Measurements from ENCODE around the gene ATG2A. TPM values are rescaled to one million over a fixed set of nuclear protein-coding genes. Genes with fewer than 3 reads are reported as not detected.
"Not testable (repeated sequence)": the region's sequence is repeated elsewhere in the genome, so short reads cannot be mapped to it uniquely, and the experiment has no call there.

Gene ATG2A
- total and polyA plus RNA-seq, 5 experiments from 2014 or later: 3.4 to 41.4 (median 4.2) TPM

DNA sequence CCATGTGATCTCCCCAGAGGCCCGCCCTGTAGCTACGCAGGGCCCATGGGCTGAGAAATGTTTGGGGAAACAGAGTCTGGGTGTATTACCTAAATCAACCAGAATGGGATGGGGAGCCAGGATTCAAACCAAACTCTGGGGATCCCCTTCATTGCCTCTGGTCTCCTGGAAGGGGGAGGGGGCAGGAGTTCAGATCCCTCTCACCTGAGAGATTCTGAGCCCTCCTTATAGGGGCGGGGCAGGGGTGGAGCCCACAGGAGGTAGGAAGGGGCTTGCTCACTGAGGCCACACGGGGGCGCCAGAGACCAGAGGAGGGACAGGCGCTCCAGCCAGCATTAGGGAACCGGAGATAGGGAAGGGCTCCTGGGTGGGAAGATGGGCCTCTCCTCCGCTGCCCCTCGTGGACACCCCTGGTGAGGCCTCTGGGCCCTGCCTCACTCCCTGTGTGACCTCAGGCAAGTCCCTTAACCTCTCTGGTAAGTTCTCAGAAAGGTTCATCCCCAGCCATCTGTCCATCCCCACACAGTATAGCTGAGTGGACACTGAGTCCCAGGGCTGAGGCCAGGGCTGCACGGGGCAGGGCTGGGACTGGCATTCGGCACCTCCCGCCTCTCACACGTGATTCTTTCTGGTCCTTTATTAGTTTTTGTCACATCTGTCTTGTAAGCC, 69.9 kb downstream of the ATG2A start:
- Mint-ChIP-seq H3K4me1 (peaks cover 35 to 69% (median 64%) of the 10 kb centered on the region in 4 donors), H3K27ac (peak overlapping the region in 9 of 10 donors; percentile 32 to 88 (median 79)), H3K27me3 (no peaks in the 10 kb centered on the region), H3K36me3 (no peaks in the 10 kb centered on the region), H3K4me3 (peak overlapping the region in 6 of 10 donors; percentile 36 to 74 (median 56)), H3K9me3 (no peaks in the 10 kb centered on the region)
- ATAC-seq: peak; percentile 46 to 56
- POLR2A ChIA-PET: interaction anchor here (0.7 to 29.4 kb wide), 6 partner anchors 31 to 103 kb away, joined by 3 to 2449 read pairs (median 41); partner anchors contain the start of genes EHD1, PPP2R5B, RASGRP2 and SF1
- DNase-seq: peak; percentile 81 to 98 (median 90)

DNA sequence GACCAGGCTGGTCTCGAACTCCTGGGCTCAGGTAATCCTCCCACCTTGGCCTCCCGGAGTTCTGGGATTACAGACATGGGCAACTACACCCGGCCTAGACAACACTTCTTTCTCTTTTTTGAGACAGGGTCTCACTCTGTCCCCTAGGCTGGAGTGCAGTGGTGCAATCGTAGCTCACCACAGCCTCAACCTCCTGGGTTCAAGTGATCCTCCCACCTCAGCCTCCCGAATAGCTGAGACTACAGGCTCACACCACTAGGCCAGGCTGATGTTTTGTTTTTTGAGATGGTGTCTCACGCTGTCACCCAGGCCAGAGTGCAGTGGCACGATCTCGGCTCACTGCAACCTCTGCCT, 71.3 kb downstream of the ATG2A start:
- H3K36me3 Mint-ChIP-seq, H3K9me3 Mint-ChIP-seq, ATAC-seq, DNase-seq, H3K27me3 Mint-ChIP-seq: not testable (repeated sequence)
- POLR2A ChIA-PET: interaction anchor here (0.6 to 29.4 kb wide), 8 partner anchors 32 to 290 kb away, joined by 3 to 2449 read pairs (median 6); partner anchors contain the start of genes EHD1, MAP4K2, RASGRP2 and SF1
- Mint-ChIP-seq H3K4me3 (peak overlapping the region in 8 of 10 donors; percentile 4 to 85 (median 60)), H3K4me1 (peaks cover 25 to 55% (median 50%) of the 10 kb centered on the region in 4 donors), H3K27ac (peak overlapping the region in 6 of 10 donors; percentile 32 to 91 (median 72))

DNA sequence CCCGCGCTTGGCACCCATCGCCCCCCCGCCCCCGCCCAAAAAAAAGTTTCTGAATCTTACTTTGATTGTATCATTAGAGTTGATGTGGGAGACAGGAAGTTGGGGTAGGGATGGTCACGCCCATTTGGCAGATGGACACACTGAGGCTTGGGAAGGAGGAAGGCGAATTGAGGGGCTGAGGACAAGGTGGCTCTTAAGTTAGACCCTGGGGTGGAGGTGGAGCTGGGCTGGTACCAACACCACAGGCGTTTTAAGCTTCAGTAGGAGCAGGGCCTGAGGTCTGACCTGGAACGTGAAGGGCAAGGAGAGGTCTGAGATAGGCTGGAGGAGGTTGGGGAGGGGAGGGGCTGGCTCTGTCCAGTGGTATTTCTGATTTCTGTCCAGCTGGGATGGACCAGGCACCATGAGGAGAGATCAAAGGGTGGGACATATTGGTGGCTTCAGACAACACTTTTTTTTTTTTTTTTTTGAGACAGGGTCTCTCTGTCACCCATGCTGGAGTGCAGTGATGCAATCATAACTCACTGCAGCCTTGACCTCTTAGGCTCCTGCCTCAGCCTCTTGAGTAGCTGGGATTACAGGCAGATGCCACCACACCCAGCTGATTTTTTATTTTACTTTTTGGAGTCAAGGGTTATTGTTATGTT, 71.8 kb downstream of the ATG2A start:
- Mint-ChIP-seq H3K9me3 (no peaks in the 10 kb centered on the region), H3K4me3 (peak overlapping the region; percentile 62 to 85 (median 78)), H3K4me1 (peaks cover 25 to 53% (median 48%) of the 10 kb centered on the region in 4 donors), H3K27ac (peak overlapping the region; percentile 14 to 94 (median 80)), H3K27me3 (no peaks in the 10 kb centered on the region), H3K36me3 (peaks cover 0 to 2% (median 0%) of the 10 kb centered on the region in 3 donors)
- POLR2A ChIA-PET: interaction anchor here (0.6 to 29.4 kb wide), 8 partner anchors 33 to 290 kb away, joined by 3 to 2449 read pairs (median 6); partner anchors contain the start of genes EHD1, MAP4K2, RASGRP2 and SF1
- no peak for ATAC-seq
- no peak for DNase-seq

Small RNA genes within 50 kb of the gene (microRNA-seq; reads per million reads assigned to microRNA genes)
- gene MIR6749 (ENCODE audit: borderline microRNAs expressed): 1.0 reads per million
- gene MIR6750 (ENCODE audit: borderline microRNAs expressed): not detected

Other genes with a start within 250 kb of the ATG2A start
- gene NRXN2, start 194.0 kb downstream of the ATG2A start, total RNA-seq: under 1 TPM in 1 of 2 experiments, not detected in 1; 0.21 TPM
- not detected for gene NRXN2, start 194.0 kb downstream of the ATG2A start, polyA plus RNA-seq
- gene RASGRP2, start 173.1 kb downstream of the ATG2A start, total RNA-seq: 100 to 1,000 TPM; 679 to 682 TPM
- gene RASGRP2, start 173.1 kb downstream of the ATG2A start, polyA plus RNA-seq: 100 to 1,000 TPM; 168 to 253 (median 185) TPM
- 10 to 100 TPM; 13.0 to 18.4 TPM for gene PYGM, start 157.2 kb downstream of the ATG2A start, total RNA-seq
- under 1 TPM; 0.09 to 0.50 (median 0.49) TPM for gene PYGM, start 157.2 kb downstream of the ATG2A start, polyA plus RNA-seq
- 1,000 to 10,000 TPM; 1,030 to 1,057 TPM for gene SF1, start 138.7 kb downstream of the ATG2A start, total RNA-seq
- 100 to 1,000 TPM in 1 of 3 donors, 10 to 100 TPM in 2; 87.0 to 138 (median 96.6) TPM for gene SF1, start 138.7 kb downstream of the ATG2A start, polyA plus RNA-seq
- gene MAP4K2, start 114.0 kb downstream of the ATG2A start, total RNA-seq: 100 to 1,000 TPM; 128 to 135 TPM
- 10 to 100 TPM; 26.6 to 55.5 (median 30.3) TPM for gene MAP4K2, start 114.0 kb downstream of the ATG2A start, polyA plus RNA-seq
- gene MEN1, start 106.7 kb downstream of the ATG2A start, total RNA-seq: 10 to 100 TPM; 50.7 to 54.1 TPM
- 10 to 100 TPM; 22.1 to 57.4 (median 36.1) TPM for gene MEN1, start 106.7 kb downstream of the ATG2A start, polyA plus RNA-seq
- gene CDC42BPG, start 72.6 kb downstream of the ATG2A start, total RNA-seq: 10 to 100 TPM in 1 of 2 experiments, 1 to 10 TPM in 1; 9.0 to 10.3 TPM
- under 1 TPM; 0.09 to 0.38 (median 0.13) TPM for gene CDC42BPG, start 72.6 kb downstream of the ATG2A start, polyA plus RNA-seq
- gene EHD1, start 38.6 kb downstream of the ATG2A start, total RNA-seq: 100 to 1,000 TPM; 217 to 226 TPM
- gene EHD1, start 38.6 kb downstream of the ATG2A start, polyA plus RNA-seq: 100 to 1,000 TPM; 137 to 164 (median 154) TPM
- gene PPP2R5B, start 7.5 kb upstream of the ATG2A start, total RNA-seq: 10 to 100 TPM; 13.4 to 16.0 TPM
- gene PPP2R5B, start 7.5 kb upstream of the ATG2A start, polyA plus RNA-seq: 1 to 10 TPM; 4.7 to 6.6 (median 5.3) TPM
- under 1 TPM; 0.55 to 0.69 TPM for gene GPHA2, start 18.7 kb upstream of the ATG2A start, total RNA-seq
- not detected for gene GPHA2, start 18.7 kb upstream of the ATG2A start, polyA plus RNA-seq
- gene MAJIN, start 54.9 kb upstream of the ATG2A start, total RNA-seq: 1 to 10 TPM; 1.9 to 2.4 TPM
- gene MAJIN, start 54.9 kb upstream of the ATG2A start, polyA plus RNA-seq: under 1 TPM in 2 of 3 donors, not detected in 1; 0.48 to 0.84 TPM
- gene BATF2, start 79.8 kb upstream of the ATG2A start, total RNA-seq: not detected
- gene BATF2, start 79.8 kb upstream of the ATG2A start, polyA plus RNA-seq: not detected
- 10 to 100 TPM; 37.0 to 38.4 TPM for gene ARL2, start 97.0 kb upstream of the ATG2A start, total RNA-seq
- 100 to 1,000 TPM; 108 to 135 (median 122) TPM for gene ARL2, start 97.0 kb upstream of the ATG2A start, polyA plus RNA-seq
- gene SNX15, start 110.2 kb upstream of the ATG2A start, total RNA-seq: 10 to 100 TPM; 27.3 to 29.6 TPM
- gene SNX15, start 110.2 kb upstream of the ATG2A start, polyA plus RNA-seq: 10 to 100 TPM; 10.5 to 11.9 (median 11.9) TPM
- gene SAC3D1, start 124.0 kb upstream of the ATG2A start, total RNA-seq: 1 to 10 TPM; 6.7 to 9.4 TPM
- gene SAC3D1, start 124.0 kb upstream of the ATG2A start, polyA plus RNA-seq: 10 to 100 TPM in 2 of 3 donors, 1 to 10 TPM in 1; 6.7 to 13.9 (median 10.7) TPM
- gene NAALADL1, start 141.3 kb upstream of the ATG2A start, total RNA-seq: 10 to 100 TPM; 30.1 to 33.9 TPM
- gene NAALADL1, start 141.3 kb upstream of the ATG2A start, polyA plus RNA-seq: 10 to 100 TPM; 14.0 to 22.2 (median 14.3) TPM
- gene CDCA5, start 166.8 kb upstream of the ATG2A start, total RNA-seq: 1 to 10 TPM in 1 of 2 experiments, under 1 TPM in 1; 0.60 to 1.0 TPM
- under 1 TPM; 0.22 to 0.90 (median 0.35) TPM for gene CDCA5, start 166.8 kb upstream of the ATG2A start, polyA plus RNA-seq
- gene ZFPL1, start 167.0 kb upstream of the ATG2A start, total RNA-seq: 10 to 100 TPM; 49.4 to 50.5 TPM
- gene ZFPL1, start 167.0 kb upstream of the ATG2A start, polyA plus RNA-seq: 10 to 100 TPM; 21.5 to 33.1 (median 24.9) TPM
- gene VPS51, start 179.0 kb upstream of the ATG2A start, total RNA-seq: 100 to 1,000 TPM; 258 to 274 TPM
- gene VPS51, start 179.0 kb upstream of the ATG2A start, polyA plus RNA-seq: 100 to 1,000 TPM in 2 of 3 donors, 10 to 100 TPM in 1; 70.2 to 111 (median 106) TPM
- 10 to 100 TPM; 29.0 to 29.2 TPM for gene TM7SF2, start 194.7 kb upstream of the ATG2A start, total RNA-seq
- gene TM7SF2, start 194.7 kb upstream of the ATG2A start, polyA plus RNA-seq: 10 to 100 TPM; 17.4 to 22.6 (median 21.2) TPM
- gene ZNHIT2, start 200.5 kb upstream of the ATG2A start, total RNA-seq: 10 to 100 TPM; 16.6 to 17.9 TPM
- gene ZNHIT2, start 200.5 kb upstream of the ATG2A start, polyA plus RNA-seq: 10 to 100 TPM; 24.3 to 33.1 (median 29.8) TPM
- 1,000 to 10,000 TPM; 1,487 to 1,501 TPM for gene FAU, start 204.9 kb upstream of the ATG2A start, total RNA-seq
- 1,000 to 10,000 TPM; 1,097 to 1,366 (median 1,350) TPM for gene FAU, start 204.9 kb upstream of the ATG2A start, polyA plus RNA-seq
- 10 to 100 TPM; 76.0 to 76.2 TPM for gene MRPL49, start 205.1 kb upstream of the ATG2A start, total RNA-seq
- gene MRPL49, start 205.1 kb upstream of the ATG2A start, polyA plus RNA-seq: 10 to 100 TPM; 78.9 to 96.9 (median 90.1) TPM
- 10 to 100 TPM; 61.9 to 65.2 TPM for gene SYVN1, start 217.3 kb upstream of the ATG2A start, total RNA-seq
- gene SYVN1, start 217.3 kb upstream of the ATG2A start, polyA plus RNA-seq: 10 to 100 TPM in 1 of 3 donors, 1 to 10 TPM in 2; 7.9 to 10.6 (median 8.2) TPM